ENCODE results near the gene UBALD2. TPM values are rescaled to one million over a fixed set of nuclear protein-coding genes. Genes with fewer than 3 reads are reported as not detected.

Gene UBALD2
- total and polyA plus RNA-seq, 2 of the 8 experiments (the other 6 are each of a cell fraction or from before 2014, with no cell fraction given): 17.8 to 22.6 TPM

DNA sequence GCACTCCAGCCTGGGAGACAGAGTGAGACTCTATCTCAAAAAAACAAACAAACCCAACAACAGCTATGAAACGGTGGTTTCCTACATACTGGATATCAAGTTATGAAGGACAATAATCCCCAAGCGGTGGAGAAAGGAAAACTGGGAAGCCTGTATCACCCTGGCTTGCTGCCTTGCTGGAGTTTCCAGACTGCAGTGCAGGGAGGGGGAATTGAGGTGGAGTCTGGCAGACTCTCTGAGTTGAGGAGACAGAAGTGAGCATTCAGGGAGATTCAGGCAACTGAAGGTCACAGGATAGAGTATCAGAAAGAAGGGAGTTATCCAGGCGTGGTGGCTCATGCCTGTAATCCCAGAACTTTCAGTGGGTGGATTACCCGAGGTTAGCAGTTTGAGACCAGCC lies 31.0 kb downstream of the UBALD2 start (continued):
- TF ChIP-seq POLR2AphosphoS5 (IDR thresholded peaks at IDR 0.05; ENCODE audit: low read depth, low read length) (no peak), POU5F1 (IDR thresholded peaks at IDR 0.05; ENCODE audit: low read depth, low read length) (no peak), CBX5 (IDR thresholded peaks at IDR 0.05; ENCODE audit: low read depth, low read length) (no peak), MAFK (IDR thresholded peaks at IDR 0.05; ENCODE audit: low read depth, low read length) (no peak)

Measured in H1 (cell line).